ENCODE measurements around the gene PCDH9.

DNA sequence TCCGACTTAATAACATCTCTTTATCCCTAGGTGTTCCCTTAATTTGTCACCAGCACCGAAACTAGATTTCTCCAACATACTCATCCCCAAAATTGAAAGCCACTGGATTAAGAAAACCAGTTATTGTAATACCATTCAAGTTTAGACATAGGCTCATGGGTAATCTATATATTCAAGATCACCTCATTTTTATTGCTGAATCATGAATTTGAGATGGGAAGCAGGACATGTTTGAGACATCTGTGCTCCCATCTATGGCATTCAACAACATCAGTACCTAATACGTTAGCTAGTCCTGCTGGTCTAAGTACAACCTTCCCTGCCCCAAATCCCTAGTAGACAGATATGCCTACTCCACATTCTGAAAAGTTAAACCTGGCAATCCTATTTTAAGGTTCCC is 820.6 kb downstream of the PCDH9 start:
- TF ChIP-seq, protein P1, sequence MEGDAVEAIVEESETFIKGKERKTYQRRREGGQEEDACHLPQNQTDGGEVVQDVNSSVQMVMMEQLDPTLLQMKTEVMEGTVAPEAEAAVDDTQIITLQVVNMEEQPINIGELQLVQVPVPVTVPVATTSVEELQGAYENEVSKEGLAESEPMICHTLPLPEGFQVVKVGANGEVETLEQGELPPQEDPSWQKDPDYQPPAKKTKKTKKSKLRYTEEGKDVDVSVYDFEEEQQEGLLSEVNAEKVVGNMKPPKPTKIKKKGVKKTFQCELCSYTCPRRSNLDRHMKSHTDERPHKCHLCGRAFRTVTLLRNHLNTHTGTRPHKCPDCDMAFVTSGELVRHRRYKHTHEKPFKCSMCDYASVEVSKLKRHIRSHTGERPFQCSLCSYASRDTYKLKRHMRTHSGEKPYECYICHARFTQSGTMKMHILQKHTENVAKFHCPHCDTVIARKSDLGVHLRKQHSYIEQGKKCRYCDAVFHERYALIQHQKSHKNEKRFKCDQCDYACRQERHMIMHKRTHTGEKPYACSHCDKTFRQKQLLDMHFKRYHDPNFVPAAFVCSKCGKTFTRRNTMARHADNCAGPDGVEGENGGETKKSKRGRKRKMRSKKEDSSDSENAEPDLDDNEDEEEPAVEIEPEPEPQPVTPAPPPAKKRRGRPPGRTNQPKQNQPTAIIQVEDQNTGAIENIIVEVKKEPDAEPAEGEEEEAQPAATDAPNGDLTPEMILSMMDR (IDR thresholded peaks at IDR 0.05; ENCODE audit: insufficient read depth, low read length), result no peak
- no peak for TF ChIP-seq REST (IDR thresholded peaks at IDR 0.05; ENCODE audit: insufficient replicate concordance, low read depth)
- no peak for TF ChIP-seq POLR2AphosphoS5 (IDR thresholded peaks at IDR 0.05; ENCODE audit: low read depth)
- no peak for TF ChIP-seq GABPA (IDR thresholded peaks at IDR 0.05; ENCODE audit: low read depth)
- no peak for TF ChIP-seq SPI1 (IDR thresholded peaks at IDR 0.05; ENCODE audit: borderline replicate concordance, low read depth)
